HG02642 (cell line): ENCODE measurements around the gene POLR3K.
"Not testable (repeated sequence)": the region's sequence is repeated elsewhere in the genome, so short reads cannot be mapped to it uniquely, and the experiment has no call there.

Experiments used
- ATAC-seq: cut with Tn5 transposase; IDR thresholded peaks from one replicate; pipeline ENCODE4 v1.9.1; 2021; ENCODE audit warnings: mild to moderate bottlenecking; ENCODE audit not compliant: unreplicated experiment, poor library complexity

Gene POLR3K

DNA sequence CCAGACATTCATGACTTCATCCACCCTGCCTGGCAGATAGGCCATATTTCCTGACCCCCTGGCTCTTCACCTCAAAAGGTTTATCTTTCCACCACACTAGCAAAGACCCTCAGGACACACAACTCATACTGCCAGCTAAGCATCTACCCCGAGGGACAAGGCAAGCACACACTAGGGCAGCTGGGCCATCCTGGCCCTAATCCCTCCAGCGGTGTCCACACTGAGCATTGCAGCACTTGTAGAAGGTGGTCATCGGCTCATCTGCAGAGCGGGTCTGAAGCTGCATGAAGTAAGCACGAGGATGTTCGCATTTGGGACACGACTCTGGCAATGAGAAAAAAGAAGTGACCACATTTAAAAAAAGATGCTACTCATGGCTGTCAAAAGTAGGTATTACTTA, 6.2 kb downstream of the POLR3K start:
- ATAC-seq, result no peak

DNA sequence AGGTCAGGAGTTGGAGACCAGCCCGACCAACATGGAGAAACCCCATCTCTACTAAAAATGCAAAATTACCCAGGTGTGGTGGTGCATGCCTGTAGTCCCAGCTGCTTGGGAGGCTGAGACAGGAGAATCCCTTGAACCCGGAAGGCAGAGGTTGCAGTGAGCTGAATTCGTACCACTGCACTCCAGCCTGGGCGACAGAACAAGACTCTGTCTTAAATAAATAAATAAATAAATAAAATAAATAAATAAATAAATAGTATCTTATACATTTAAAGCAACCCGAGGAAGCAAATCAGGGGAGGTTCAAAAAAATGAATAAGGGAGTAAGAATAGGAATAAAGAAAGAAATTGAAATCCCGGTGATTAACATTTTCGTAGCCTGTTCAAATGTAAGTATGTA, 6.9 kb downstream of the POLR3K start:
- ATAC-seq, result not testable (repeated sequence)

DNA sequence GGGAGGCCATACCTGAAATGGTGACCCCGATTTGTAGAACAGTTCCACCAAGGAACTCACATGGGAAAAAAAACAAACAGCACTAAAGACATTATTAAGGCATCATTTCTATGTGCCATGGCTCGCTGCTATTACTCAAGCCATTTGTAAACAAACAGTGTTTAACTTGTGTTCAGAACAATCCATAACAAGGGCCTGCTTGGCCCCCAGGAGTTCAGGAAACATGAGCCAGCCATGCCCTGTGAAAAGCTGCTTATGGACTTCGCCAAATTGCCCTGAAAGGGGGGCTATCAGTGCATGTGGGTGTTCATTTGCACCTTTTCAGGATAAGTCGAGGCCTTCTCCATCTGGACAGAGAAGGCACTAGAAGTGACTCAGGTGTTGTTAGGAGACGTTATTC, 8.0 kb downstream of the POLR3K start:
- no peak for ATAC-seq

DNA sequence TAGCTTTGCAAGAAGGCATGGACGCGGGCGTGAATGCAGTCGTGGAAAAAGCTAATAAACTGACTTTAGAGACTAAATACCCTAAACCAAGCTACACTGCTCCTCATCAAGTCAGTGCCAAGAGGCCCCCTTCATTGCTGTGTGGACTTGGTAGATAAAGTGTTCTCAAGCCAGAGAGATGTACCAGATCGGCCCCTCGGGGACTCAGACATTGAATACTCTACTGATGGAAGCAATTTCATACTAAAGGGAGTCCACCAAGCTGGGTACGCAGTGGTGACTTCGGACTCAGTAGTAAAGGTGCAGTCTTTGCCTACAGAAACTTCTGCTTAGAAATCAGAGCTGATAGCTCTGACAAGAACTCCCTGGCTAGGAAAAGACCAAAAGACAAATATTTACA, 8.8 kb downstream of the POLR3K start:
- no peak for ATAC-seq

GRCh38 chr16:43294-43693, 10.1 kb downstream of the POLR3K start:
- ATAC-seq, result no peak

DNA sequence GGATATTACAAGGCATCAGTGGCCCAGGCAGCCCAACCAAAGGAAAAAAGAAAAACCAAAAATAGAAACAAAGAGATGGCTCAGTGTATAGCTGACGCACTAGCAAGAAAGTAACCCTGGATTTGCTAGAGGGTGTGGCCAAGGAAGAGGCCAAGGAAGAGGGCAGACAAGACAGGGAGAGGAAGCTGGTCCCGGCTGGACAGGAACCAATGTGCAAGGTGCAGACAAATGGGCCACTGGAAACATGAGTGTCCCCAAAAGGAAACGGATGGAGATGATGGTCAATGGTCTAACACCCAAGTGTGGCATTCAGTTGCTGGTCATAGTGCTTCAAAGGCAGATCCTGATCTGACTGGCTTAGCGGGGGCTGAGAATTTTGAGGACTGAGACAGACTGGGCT, 10.7 kb downstream of the POLR3K start:
- no peak for ATAC-seq

- ATAC-seq, result no peak
Observed at GRCh38 chr16:42069-42457, 11.3 kb downstream of the POLR3K start.

- no peak for ATAC-seq
Observed at GRCh38 chr16:41439-42068, 11.9 kb downstream of the POLR3K start.

DNA sequence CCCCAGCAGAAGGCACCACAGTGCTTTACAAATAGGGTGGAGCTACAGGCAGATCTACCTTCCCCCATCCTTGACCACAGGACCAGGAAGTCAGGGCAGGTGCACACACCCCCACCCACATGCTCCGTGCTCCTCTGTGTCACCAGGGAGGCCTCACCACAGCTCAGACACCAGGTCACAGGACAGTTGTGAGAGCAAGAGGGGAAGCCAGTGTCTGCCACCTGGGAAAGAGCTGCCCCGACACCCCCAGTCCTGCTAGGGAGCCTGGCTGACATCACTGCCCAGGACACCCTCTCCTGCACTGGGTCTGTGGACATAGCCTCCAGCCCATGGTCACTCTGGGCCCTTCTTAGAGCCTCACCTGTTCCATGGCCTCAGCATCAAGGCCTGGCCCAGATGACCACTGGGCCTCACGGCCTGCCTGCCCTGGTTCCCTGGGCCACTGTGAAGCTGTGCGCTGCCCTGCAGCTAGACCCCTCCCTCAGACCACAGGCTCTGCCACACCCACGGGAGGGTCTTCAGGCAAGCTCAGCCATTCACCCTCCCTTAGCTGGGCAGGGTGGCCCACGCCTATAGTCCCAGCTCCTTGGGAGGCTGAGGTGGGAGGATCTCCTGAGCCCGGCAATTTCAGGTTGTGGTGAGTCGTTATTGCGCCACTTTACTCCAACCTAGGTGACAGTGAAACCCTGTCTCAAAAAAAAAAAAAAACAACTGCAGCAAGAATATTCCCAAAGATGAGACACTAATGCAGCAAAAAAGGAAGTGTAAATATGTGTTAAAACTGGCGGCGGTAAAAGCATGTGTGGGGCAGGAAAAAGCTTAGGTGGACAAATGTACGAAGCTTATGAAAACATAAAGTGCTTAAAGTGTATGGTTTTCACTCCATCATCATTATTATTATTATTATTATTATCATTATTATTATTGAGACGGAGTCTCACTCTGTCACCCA, 14.2 kb downstream of the POLR3K start:
- ATAC-seq, result no peak

DNA sequence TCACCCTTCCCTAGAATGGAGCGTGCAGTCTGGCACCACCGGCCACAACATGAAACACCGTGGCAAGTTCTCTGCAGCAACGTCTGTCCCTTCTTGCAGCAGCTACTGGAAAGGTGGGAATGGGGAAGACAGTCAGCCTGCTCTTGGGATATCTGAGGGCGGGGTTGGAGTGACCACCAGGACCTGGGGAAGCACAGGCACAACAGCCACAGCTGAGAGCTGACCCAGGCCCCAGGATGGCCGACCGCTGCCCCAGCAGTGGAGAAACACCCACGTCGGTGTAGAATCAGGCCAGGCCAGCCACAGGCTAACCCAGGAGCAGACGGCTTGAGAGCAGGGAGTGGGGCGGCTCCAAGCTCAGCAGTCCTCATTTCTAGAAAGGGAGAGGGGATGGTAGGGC, 15.2 kb downstream of the POLR3K start:
- not testable (repeated sequence) for ATAC-seq

GRCh38 chr16:37511-37910, 15.9 kb downstream of the POLR3K start:
- ATAC-seq, result no peak

DNA sequence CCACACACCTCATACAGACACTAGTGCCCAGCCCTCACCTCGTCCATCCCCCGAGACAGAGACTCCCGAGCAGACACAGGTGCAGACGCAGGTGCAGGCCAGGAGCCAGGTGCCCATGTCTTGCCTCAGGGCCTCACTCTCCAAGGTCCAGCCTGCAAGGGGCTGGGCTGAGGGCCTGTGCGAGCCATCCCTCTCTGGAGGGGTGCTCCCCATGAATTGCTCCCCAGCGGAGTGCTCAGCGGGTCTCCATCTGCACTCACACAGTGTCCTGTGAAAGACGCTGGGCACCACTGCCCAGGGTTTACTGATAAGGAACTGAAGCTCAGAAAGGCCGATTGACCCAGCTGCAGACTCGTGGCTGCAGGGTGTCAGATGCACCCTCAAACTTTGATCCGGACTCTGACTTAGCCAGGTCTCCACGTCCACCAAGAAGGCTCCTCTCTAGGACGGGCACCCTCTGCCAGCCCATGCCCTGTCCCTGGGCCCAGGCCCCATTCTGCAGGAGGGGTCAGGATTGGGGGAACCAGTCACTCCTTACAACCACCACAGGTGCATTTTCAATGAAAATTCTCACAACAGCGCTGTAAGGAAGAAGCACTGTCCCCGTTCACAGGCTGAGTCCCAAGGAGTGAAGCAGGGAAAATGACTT, 16.9 kb downstream of the POLR3K start:
- no peak for ATAC-seq

GRCh38 chr16:35678-36305, 17.6 kb downstream of the POLR3K start:
- ATAC-seq, result no peak

- ATAC-seq, result no peak
Observed at GRCh38 chr16:35011-35677, 18.3 kb downstream of the POLR3K start.

DNA sequence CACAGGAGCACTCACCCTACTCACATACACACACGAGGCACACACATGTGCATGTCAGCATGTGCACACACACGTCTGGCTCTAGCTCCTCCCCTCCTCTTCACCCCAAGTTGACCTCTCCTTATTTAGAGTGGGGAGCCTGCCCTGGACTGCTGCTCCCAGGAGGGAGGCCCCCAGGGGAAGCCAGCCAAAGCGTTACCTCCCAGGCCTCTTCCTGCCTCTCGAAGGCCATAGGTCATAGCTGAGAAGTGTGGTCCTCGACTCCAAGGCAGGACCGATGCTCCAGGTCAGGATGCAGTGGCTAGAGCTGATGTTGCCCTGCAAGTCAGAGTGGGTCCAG, 18.8 kb downstream of the POLR3K start:
- no peak for ATAC-seq

- ATAC-seq, result no peak
Observed at GRCh38 chr16:33877-34647, 19.3 kb downstream of the POLR3K start.

GRCh38 chr16:33154-33876, 20.1 kb downstream of the POLR3K start:
- ATAC-seq, result not testable (repeated sequence)

GRCh38 chr16:30627-31026, 22.8 kb downstream of the POLR3K start:
- not testable (repeated sequence) for ATAC-seq

DNA sequence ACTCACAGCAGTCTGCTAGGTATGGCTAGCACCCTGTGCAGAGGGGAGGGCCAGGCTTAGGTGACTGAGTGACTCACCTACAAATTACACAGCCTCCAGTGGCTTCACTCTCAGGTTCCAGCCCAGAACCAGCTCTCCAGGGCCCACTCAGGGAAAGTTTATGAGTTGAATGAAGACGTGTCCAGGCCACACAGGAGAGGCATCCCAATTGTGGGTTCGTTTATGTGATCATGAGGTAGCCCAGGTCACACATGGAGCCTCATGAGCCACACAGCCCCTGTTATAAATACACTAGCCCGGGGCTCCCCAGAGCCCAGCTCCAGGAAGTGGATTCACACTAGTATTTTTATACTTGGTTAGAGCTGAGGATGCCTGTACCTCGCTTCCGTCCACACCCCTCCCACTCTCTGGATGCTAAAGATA, 27.5 kb downstream of the POLR3K start:
- not testable (repeated sequence) for ATAC-seq
